Thoracic aorta (tissue), 2 donors: ENCODE results near the gene CIB4. TPM values are rescaled to one million over a fixed set of nuclear protein-coding genes. Genes with fewer than 3 reads are reported as not detected.
"Not testable (repeated sequence)": the region's sequence is repeated elsewhere in the genome, so short reads cannot be mapped to it uniquely, and the experiment has no call there.

Experiments
- ATAC-seq: fragments of 150-250 bp; one replicate; pipeline ENCODE4 v1.8.0; 2017; ENCODE audit warnings: low read depth; ENCODE audit not compliant: insufficient number of reproducible peaks, low FRiP score
- DNase-seq: peaks from one replicate; pipeline ENCODE4 v3.0.0-alpha.2; 2020; ENCODE audit warnings: low spot score
- H3K27ac ChIP-seq, 2 donors: fragments of 200-600 bp; sonication (generic); 1 replicate in 1 of 2; 2 replicates in 1 of 2; pipeline ENCODE4 v1.5.1; 2016; ENCODE audit warnings: mild to moderate bottlenecking in 2 of 2, moderate library complexity in 2 of 2
- H3K27me3 ChIP-seq: fragments of 200-600 bp; sonication (generic); replicated peaks from 2 replicates; pipeline ENCODE4 v1.6.0; 2016; ENCODE audit warnings: mild to moderate bottlenecking; ENCODE audit not compliant: insufficient read depth
- H3K36me3 ChIP-seq: fragments of 200-600 bp; sonication (generic); one replicate; pipeline ENCODE4 v1.5.1; 2016
- H3K4me1 ChIP-seq, 2 donors: fragments of 200-600 bp; sonication (generic); 1 replicate in 1 of 2; 2 replicates in 1 of 2; pipeline versions ENCODE4 v1.5.1 to v1.6.0; 2016; ENCODE audit warnings: low read depth in 2 of 2, mild to moderate bottlenecking in 1 of 2; ENCODE audit not compliant: control insufficient read depth in 1 of 2
- H3K4me3 ChIP-seq: fragments of 200-600 bp; sonication (generic); 2 replicates; pipeline ENCODE4 v1.5.1; 2016; ENCODE audit warnings: mild to moderate bottlenecking
- H3K9me3 ChIP-seq: fragments of 200-600 bp; sonication (generic); 2 replicates; pipeline ENCODE4 v1.5.1; 2016
- CTCF ChIP-seq: fragments of 200-600 bp; sonication (generic); IDR thresholded peaks from one replicate; pipeline ENCODE4 v1.5.1; 2019; ENCODE audit warnings: antibody characterized with exemption
- total RNA-seq, 2 donors: library from RNA; depleted of rRNA; stranded (reverse); fragments of >200 nt; gene quantifications; one replicate each; pipeline versions ENCODE4 v1.1.0 to v1.2.3, GENCODE V29; 2016

CIB4 gene
- total RNA-seq, 2 donors from 2014 or later: not detected

- H3K27me3 ChIP-seq: no peaks in the 10 kb centered on the region
- TF ChIP-seq CTCF: no peak
- no peak for DNase-seq
- H3K4me3 ChIP-seq: no peak overlapping the region
- H3K36me3 ChIP-seq: no peaks in the 10 kb centered on the region
- H3K27ac ChIP-seq: no peak overlapping the region
- ATAC-seq: no peak
- peaks cover 3% of the 10 kb centered on the region for H3K9me3 ChIP-seq
- H3K4me1 ChIP-seq: no peaks in the 10 kb centered on the region
Observed at GRCh38 chr2:26655611-26656195, 14.5 kb upstream of the CIB4 start.

- H3K36me3 ChIP-seq, ATAC-seq, H3K27ac ChIP-seq, H3K4me3 ChIP-seq, H3K4me1 ChIP-seq, H3K9me3 ChIP-seq, H3K27me3 ChIP-seq, DNase-seq: not testable (repeated sequence)
Observed at GRCh38 chr2:26655120-26655519, 14.0 kb upstream of the CIB4 start.

GRCh38 chr2:26654061-26654340 is 12.8 kb upstream of the CIB4 start:
- no peak for DNase-seq
- no peak for ATAC-seq

GRCh38 chr2:26653207-26654060 is 12.3 kb upstream of the CIB4 start:
- Histone ChIP-seq H3K9me3 (no peaks in the 10 kb centered on the region), H3K27me3 (no peaks in the 10 kb centered on the region), H3K4me1 (no peaks in the 10 kb centered on the region), H3K27ac (no peak overlapping the region), H3K4me3 (no peak overlapping the region), H3K36me3 (no peaks in the 10 kb centered on the region)
- no peak for DNase-seq
- no peak for TF ChIP-seq CTCF
- ATAC-seq: no peak

More at GRCh38 chr2:26654061-26654340, 12.8 kb upstream of the CIB4 start:
- no peaks in the 10 kb centered on the region for H3K4me1 ChIP-seq
- H3K4me3 ChIP-seq: no peak overlapping the region
- no peak for TF ChIP-seq CTCF
- H3K36me3 ChIP-seq: no peaks in the 10 kb centered on the region
- H3K9me3 ChIP-seq: no peaks in the 10 kb centered on the region
- no peak overlapping the region for H3K27ac ChIP-seq
- no peaks in the 10 kb centered on the region for H3K27me3 ChIP-seq

DNA sequence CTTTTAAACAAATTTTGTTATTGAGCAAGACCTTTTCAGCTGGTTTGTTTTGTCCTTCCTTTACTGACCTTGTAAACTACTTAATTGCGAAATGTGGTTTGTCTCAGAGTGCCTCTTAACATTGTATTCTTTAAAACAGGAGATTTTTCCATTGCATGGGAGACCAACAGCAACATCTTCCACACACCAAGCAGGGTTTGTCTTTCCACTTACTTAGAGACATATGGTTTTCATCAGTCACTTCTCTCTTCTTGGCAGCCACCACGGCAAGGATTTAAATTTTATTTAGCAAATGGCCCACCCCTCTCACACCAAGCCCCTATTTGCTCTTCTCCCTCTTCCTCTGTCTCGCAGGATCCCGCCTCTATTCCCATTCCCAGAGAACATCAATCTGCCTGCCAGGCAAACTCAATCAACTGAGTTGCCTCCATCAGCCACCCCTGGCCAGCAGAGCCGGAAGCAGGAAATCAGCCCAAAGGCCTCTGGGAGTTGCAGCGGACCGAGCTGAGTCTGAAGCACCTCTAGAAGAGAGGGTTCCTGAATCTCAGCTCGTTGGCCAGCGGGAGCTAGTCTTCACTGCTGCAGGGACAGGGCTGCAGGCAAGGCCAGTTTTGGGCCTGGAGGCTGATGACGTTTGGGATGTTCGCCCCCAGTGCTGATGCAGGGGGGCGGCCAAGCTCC is 11.3 kb upstream of the CIB4 start:
- no peaks in the 10 kb centered on the region for H3K27me3 ChIP-seq
- no peaks in the 10 kb centered on the region for H3K9me3 ChIP-seq
- no peak for DNase-seq
- no peaks in the 10 kb centered on the region for H3K36me3 ChIP-seq
- no peak overlapping the region for H3K27ac ChIP-seq
- no peak for ATAC-seq
- no peak for TF ChIP-seq CTCF
- H3K4me1 ChIP-seq: no peaks in the 10 kb centered on the region
- H3K4me3 ChIP-seq: no peak overlapping the region
